SJCRH30 (cell line): ENCODE measurements around the gene MSL3B.

ENCODE experiments used
- DNase-seq, 2 experiments: peaks; one replicate each; pipeline ENCODE4 v3.0.0-alpha.2; 2015 to 2020
- H3K27ac ChIP-seq: fragments of 250-450 bp; sonication (Bioruptor Pico); 2 replicates; pipeline ENCODE4 v1.5.1; 2020; ENCODE audit warnings: mild to moderate bottlenecking, moderate library complexity
- H3K27me3 ChIP-seq: fragments of 250-450 bp; sonication (Bioruptor Pico); 2 replicates; pipeline ENCODE4 v1.5.1; 2020; ENCODE audit warnings: mild to moderate bottlenecking, moderate library complexity
- H3K36me3 ChIP-seq: fragments of 250-450 bp; sonication (Bioruptor Pico); 2 replicates; pipeline ENCODE4 v1.5.1; 2020; ENCODE audit warnings: mild to moderate bottlenecking, moderate library complexity
- H3K4me1 ChIP-seq: fragments of 250-450 bp; sonication (Bioruptor Pico); 2 replicates; pipeline ENCODE4 v1.5.1; 2020; ENCODE audit warnings: mild to moderate bottlenecking, moderate library complexity
- H3K4me3 ChIP-seq: fragments of 250-450 bp; sonication (Bioruptor Pico); 2 replicates; pipeline ENCODE4 v1.5.1; 2020; ENCODE audit warnings: mild to moderate bottlenecking, moderate library complexity
- H3K9me3 ChIP-seq: fragments of 250-450 bp; sonication (Bioruptor Pico); replicated peaks from 2 replicates; pipeline ENCODE4 v1.5.1; 2020; ENCODE audit warnings: mild to moderate bottlenecking, moderate library complexity

Gene MSL3B

DNA sequence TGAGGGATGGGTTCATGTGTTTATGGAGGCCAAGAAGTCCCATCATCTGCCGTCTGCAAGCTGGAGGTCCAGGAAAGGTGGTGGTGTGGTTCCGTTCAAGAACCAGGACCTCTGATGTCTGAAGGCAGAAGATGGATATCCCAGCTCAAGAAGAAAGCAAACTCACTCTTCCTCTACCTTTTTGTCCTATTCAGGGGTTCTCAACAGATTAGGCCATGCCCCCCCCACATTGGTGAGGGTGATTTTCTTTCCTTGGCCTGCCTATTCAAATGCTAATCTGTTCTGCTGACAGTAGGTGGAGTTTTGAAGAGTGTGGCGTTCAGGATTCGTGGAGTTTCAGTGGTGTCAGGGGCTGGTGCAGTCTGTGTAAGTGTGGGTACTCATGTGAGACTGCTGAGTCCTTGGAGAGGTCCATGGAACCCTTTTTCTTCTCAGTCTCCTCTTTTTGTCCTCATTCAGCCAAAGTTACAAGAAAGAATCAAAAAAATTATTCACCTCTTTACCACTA is 5.9 kb downstream of the MSL3B start:
- Histone ChIP-seq H3K4me3 (no peak overlapping the region), H3K4me1 (no peaks in the 10 kb centered on the region), H3K36me3 (no peaks in the 10 kb centered on the region), H3K27me3 (no peaks in the 10 kb centered on the region), H3K9me3 (no peaks in the 10 kb centered on the region), H3K27ac (no peak overlapping the region)
- DNase-seq = no peak

DNA sequence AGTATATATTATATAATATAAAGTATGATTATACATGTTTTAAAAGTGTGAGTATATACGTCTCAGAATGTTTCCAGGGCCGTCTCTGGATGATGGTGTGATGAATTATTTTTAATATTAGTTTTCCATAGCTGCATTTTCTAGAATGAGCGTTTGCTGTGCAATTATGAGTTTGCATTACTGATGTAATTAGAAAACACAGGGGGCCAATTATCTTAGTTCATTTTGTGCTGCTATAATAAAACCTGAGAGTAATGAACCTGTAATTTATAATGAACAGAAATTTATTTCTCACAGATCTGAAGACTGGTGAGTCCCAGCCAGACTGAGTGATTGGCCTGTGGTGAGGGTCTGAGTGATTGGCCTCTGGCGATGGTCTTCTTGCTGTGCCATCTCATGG is 9.9 kb downstream of the MSL3B start:
- Histone ChIP-seq H3K4me3 (no peak overlapping the region), H3K4me1 (peaks cover 11% of the 10 kb centered on the region), H3K36me3 (peaks cover 4% of the 10 kb centered on the region), H3K27me3 (no peaks in the 10 kb centered on the region), H3K9me3 (no peaks in the 10 kb centered on the region), H3K27ac (no peak overlapping the region)
- DNase-seq = no peak

DNA sequence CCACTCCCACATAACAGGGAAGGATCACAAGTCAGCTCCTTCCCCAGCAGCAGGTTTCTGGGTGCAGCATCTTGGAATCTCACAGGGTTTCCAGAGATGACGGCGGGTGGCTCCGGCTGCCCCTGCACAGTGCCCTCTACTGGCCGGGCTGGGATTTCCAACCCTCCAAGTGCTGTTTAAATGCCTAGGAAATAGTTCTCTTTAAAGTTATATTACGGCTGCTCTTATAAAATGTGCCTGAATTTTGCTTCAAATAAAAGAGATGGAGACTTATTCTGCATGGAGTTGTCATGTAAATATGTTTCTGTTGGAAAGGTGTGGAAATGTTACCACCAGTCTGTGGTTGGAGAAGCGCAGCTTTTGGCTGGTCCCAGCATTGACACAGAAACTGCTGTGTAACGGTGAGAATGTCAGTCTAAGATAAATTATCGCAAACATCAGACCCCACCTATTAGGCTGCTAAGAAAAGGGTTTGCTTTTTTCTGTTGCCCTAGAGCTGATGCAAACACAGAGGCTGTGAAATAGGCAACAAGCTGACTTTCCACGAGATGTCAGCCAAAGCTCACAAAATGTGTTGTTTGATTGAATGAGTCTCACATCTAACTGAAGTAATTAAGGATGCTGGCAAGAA is 10.6 kb downstream of the MSL3B start:
- Histone ChIP-seq H3K27me3 (no peaks in the 10 kb centered on the region), H3K9me3 (no peaks in the 10 kb centered on the region), H3K4me1 (peaks cover 11% of the 10 kb centered on the region), H3K36me3 (peaks cover 11% of the 10 kb centered on the region), H3K27ac (no peak overlapping the region), H3K4me3 (no peak overlapping the region)
- DNase-seq = peak; percentile 34 to 58

DNA sequence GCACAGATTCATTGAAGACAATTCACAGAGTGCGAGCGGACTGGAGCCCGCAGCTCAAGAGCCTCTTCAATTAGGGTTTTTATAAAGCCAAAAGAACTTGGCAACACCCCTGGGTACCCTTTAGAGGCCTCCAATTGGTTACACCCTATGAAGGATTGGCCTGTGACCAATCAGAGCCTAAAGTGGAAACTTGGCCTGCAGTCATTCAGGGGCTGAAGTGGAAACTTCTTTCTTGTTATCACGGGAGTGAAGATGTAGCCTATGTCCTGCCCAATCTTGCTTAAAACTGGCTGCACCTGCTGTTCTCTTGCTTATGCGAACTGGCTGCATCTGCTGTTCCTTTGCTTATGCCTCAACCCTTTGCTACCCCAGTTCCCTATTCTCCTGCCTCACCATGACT is 12.0 kb downstream of the MSL3B start:
- H3K9me3 ChIP-seq = no peaks in the 10 kb centered on the region
- no peaks in the 10 kb centered on the region for H3K27me3 ChIP-seq
- peaks cover 23% of the 10 kb centered on the region for H3K4me1 ChIP-seq
- H3K27ac ChIP-seq = no peak overlapping the region
- peaks cover 25% of the 10 kb centered on the region for H3K36me3 ChIP-seq
- H3K4me3 ChIP-seq = no peak overlapping the region
- peak in 1 of 2 experiments; percentile 25 for DNase-seq

DNA sequence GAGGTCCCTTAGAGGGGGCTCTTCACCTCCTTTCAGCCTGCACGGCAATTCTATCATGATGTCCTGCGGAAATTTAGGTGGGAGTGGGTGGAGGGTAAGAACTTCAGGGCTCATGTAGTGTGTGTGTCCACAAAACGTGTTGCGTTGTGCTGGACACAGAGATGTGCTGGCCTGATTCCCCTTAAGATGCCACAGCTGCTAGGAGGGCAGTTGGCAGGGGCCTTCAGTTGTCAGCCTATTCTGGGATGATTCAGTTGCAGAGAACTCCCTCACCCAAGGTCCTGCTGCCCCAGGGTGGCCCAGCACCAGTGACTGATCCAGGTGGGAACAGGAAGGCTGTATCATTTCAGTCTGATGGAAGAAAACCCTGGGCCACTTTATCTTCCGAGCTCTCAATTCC is 12.8 kb downstream of the MSL3B start:
- Histone ChIP-seq H3K4me1 (peaks cover 23% of the 10 kb centered on the region), H3K27ac (peak overlapping the region; percentile 92)

DNA sequence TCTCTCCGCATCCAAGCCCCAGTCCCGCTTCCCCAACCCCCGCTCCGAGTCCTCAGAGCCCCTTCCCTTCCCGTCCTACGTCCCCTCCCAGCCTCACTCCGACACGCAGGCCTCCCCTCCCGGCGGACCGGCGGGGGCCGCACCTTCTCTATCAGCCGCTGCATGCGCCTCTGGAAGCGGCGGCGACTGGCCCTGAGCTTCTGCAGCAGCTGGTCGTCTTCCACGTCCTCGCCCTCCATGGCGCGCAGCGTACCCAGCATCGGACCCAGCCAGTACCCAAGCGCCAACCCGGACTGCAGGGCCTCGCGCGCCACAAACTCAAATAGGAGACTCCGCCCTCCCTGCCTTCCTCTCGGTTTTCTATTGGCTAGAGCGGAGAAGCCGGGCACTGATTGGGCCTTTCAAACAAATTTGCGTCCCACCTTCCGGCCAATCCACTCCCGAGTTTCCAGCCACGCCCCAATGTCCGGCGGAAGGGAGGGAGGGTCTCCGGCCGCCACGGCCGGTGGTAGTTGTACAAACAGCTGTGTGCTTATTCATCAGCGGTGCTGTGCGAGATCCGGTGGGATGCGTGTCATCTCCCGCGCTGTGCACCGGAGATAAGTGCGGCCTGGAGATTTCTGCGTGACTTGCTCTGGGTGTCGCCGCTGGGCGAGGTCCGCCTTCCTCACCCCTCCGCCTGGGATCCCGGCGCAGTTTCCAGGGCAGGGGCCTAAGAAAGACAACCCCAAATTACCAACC is 13.8 kb downstream of the MSL3B start, which contains the start of gene HJURP:
Gene HJURP (minus strand): TSS at position 295 of the 741 bp plus-strand sequence. CDS start 35 bp downstream, at position 260.
- Histone ChIP-seq H3K36me3 (peaks cover 43% of the 10 kb centered on the region), H3K27me3 (no peaks in the 10 kb centered on the region), H3K4me1 (peaks cover 23% of the 10 kb centered on the region), H3K4me3 (peak within 1 kb of the TSS; percentile 83), H3K9me3 (no peaks in the 10 kb centered on the region), H3K27ac (peak within 1 kb of the TSS; percentile 92)
- peak; percentile 97 to 99 for DNase-seq

More for the DNA sequence above, 12.8 kb downstream of the MSL3B start:
- no peaks in the 10 kb centered on the region for H3K27me3 ChIP-seq
- no peaks in the 10 kb centered on the region for H3K9me3 ChIP-seq
- H3K4me3 ChIP-seq = peak overlapping the region; percentile 83
- peak; percentile 71 to 76 for DNase-seq
- peaks cover 33% of the 10 kb centered on the region for H3K36me3 ChIP-seq

DNA sequence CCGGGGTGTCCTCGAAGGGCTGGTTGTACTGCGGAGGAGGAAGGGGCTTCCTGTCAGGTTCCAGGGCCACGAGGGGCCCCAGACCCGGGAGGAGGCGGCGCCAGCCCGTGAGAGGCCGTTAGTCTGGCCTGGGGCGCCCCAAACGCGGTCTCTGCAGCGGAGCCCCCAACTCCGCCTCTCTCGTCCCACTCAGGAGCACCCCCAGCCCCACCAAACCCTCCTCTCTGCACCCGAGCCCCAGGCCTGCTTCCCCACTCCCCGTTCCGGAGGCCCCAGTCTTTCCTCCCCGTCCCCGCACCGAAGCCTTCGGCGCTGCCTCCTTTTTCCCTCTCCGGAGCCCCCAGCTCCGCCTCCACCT is 14.3 kb downstream of the MSL3B start:
- Histone ChIP-seq H3K27ac (peak overlapping the region; percentile 92), H3K36me3 (peaks cover 48% of the 10 kb centered on the region), H3K9me3 (no peaks in the 10 kb centered on the region), H3K27me3 (no peaks in the 10 kb centered on the region), H3K4me3 (peak overlapping the region; percentile 83), H3K4me1 (peaks cover 23% of the 10 kb centered on the region)
- DNase-seq = peak; percentile 28 to 30

DNA sequence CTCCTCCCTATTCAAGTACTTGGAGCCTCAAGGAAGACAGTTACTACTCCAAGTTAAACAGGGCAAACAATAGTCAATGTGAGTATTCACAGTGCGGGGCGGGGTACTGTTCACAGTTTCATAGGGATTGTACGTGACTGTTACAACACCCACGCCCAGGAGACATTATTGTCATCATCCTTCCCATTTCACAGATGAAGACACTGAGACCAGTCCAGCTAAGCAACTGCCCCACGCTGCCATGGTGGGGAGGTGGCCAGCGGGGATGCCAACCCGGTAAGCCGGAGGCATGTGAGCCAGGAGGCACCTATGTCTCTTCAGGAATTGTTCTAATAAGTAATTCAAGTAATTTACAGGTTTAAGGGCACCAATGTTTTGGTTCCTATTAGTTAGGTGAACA is 14.8 kb downstream of the MSL3B start:
- Histone ChIP-seq H3K9me3 (no peaks in the 10 kb centered on the region), H3K4me1 (peaks cover 23% of the 10 kb centered on the region), H3K27ac (peak overlapping the region; percentile 92), H3K36me3 (peaks cover 53% of the 10 kb centered on the region), H3K4me3 (peak overlapping the region; percentile 83), H3K27me3 (no peaks in the 10 kb centered on the region)
- DNase-seq = peak in 1 of 2 experiments; percentile 10

DNA sequence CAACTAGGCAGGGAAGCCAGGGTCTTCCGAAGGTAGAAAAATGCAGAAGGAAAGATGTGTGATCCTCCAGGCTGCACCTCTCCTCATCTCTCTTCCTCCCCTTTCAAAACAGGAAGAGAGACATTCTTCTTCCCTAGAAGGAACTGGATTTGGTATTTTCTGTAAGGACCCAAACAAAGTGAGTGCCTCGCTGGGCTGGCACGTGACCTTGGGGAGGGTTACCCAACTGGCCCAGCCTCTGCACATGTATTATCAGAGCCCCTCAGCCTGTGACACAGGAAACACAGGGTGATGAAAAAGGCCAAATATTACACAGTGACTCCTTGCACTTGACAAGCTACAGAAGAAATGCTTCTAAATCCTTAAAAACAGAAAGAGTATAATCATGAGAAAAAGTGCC is 16.1 kb downstream of the MSL3B start:
- H3K4me3 ChIP-seq = peak overlapping the region; percentile 83
- no peaks in the 10 kb centered on the region for H3K27me3 ChIP-seq
- H3K9me3 ChIP-seq = no peaks in the 10 kb centered on the region
- DNase-seq = no peak
- no peak overlapping the region for H3K27ac ChIP-seq
- peaks cover 66% of the 10 kb centered on the region for H3K36me3 ChIP-seq
- H3K4me1 ChIP-seq = peaks cover 23% of the 10 kb centered on the region

DNA sequence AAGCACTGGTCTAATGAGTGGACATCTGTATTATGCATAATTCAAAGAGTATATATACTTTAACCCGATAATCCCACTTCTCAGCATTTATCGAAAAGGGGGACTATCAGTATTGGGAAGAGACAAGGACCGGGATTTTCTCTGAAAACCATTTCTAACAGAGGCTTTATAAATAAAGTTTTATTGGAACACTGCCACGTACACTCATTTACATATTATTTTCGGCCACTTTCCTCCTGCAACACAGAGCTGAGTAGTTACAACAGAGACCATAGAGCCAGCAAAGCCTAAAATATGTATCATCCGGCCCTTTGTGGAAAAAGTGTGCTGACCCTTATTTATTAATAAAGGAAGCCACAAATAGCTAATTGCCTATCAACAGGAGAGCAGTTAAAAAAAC is 17.0 kb downstream of the MSL3B start:
- Histone ChIP-seq H3K4me1 (peaks cover 23% of the 10 kb centered on the region), H3K4me3 (no peak overlapping the region), H3K36me3 (peaks cover 75% of the 10 kb centered on the region), H3K27me3 (no peaks in the 10 kb centered on the region), H3K27ac (no peak overlapping the region), H3K9me3 (no peaks in the 10 kb centered on the region)
- DNase-seq = no peak

DNA sequence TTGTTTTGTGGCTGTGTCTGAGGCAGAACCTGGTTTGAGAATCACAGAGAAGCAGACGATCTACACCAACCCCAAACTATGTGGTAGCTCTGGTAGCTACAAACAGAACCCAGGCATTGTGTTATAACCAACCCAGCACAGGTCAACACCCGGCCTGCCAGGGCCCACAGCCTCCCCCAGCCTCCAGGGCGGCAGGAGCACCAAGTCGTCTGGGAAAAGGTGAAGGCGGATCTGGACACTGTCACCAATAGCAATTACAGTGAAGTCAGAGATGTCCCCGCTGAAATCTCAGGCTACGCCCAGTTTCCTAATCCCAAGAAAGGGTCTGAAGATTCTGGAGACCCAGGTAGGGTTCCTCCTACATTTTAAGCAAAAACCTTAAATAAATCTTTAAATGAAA is 17.4 kb downstream of the MSL3B start:
- H3K27me3 ChIP-seq = no peaks in the 10 kb centered on the region
- peaks cover 79% of the 10 kb centered on the region for H3K36me3 ChIP-seq
- no peak overlapping the region for H3K4me3 ChIP-seq
- H3K27ac ChIP-seq = no peak overlapping the region
- no peaks in the 10 kb centered on the region for H3K9me3 ChIP-seq
- DNase-seq = no peak
- H3K4me1 ChIP-seq = peaks cover 21% of the 10 kb centered on the region

DNA sequence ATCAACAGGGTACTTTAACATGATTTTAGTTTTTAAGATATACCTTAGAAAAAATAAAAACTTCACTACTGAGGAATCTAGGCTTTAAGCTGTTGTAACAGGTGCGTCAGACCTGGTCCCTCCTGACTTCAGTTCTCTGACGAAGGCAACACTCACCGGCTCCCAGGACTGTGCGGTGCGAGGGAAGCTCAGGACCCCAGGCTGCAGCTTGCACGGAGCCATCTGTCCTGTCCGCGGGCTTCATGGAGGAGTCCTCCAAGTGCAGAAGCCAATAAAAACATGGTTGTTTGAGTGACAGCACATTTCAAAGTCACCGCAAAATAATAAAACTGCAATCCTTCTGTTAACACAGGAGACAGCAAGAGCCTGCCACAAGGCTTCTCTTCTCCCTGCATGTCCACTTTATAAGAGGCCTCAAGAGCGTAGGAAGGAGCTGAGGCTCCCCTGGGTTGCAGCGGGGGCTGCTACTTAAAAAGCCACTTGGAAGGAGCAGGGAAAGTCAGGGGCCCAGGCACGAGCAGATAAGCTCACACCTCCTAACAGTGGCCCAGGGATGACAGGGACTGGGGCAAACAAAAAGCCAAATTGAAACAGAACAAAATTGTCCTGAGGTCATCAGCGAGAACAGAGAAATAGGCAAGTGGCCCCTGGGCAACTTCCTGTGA is 18.4 kb downstream of the MSL3B start:
- peak in 1 of 2 experiments; percentile 10 for DNase-seq
- H3K4me3 ChIP-seq = no peak overlapping the region
- H3K4me1 ChIP-seq = peaks cover 12% of the 10 kb centered on the region
- H3K27me3 ChIP-seq = no peaks in the 10 kb centered on the region
- no peak overlapping the region for H3K27ac ChIP-seq
- H3K36me3 ChIP-seq = peaks cover 90% of the 10 kb centered on the region
- H3K9me3 ChIP-seq = no peaks in the 10 kb centered on the region

DNA sequence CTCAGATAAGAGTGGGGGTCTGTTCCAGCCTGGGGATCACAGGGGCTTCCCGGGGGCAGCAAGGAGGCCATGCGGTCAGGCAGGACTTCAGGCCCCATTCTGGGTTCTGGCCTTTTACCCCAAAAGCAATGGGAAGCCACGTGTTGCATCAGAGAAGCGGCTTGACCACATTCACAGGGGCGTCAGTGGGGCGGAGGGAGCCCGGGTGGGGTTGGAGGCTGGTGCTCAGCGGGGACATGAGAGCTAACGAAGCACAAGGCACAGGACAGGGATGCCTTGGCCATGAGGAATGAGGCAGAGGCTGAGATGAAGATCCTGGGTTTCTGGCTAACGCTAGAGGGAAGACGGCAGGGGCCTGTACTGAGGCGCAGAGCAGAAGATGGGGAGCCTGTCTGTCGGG is 19.9 kb downstream of the MSL3B start:
- Histone ChIP-seq H3K27me3 (no peaks in the 10 kb centered on the region), H3K4me3 (no peak overlapping the region), H3K9me3 (no peaks in the 10 kb centered on the region), H3K4me1 (peaks cover 12% of the 10 kb centered on the region), H3K27ac (no peak overlapping the region), H3K36me3 (peaks cover 100% of the 10 kb centered on the region)
- DNase-seq = no peak

DNA sequence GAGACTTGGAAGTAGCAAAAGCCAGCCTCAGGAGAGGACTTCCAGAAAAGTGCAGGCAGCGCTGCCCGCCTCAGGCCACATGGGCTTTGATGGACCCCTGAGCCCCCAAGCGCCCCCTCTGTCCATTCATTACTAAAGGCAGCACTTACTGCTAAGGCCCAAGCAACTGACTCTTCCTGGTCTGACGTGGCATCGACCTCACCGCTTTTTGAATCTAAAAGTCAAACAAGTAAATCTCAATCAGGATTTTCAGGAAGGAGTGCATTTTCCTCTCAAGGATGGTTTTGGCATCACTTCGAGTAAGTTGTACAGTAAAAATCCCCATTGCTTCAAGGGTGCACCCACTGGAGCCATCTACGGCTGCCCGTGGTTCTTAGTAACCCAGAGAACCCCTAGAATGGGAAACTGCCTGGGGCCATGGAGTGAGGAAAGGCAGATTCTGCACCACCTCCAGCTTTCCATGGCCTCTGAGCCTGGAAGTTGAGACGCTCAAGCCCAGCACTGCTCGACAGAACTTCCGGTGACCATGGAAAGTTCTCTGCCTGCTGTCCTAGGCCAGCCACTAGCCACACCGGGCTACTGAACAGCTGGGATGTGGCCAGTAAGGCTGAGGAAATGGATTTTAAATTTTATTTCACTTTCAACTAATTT is 20.8 kb downstream of the MSL3B start:
- Histone ChIP-seq H3K36me3 (peaks cover 100% of the 10 kb centered on the region), H3K27me3 (no peaks in the 10 kb centered on the region), H3K9me3 (no peaks in the 10 kb centered on the region), H3K4me1 (peaks cover 10% of the 10 kb centered on the region), H3K27ac (no peak overlapping the region), H3K4me3 (no peak overlapping the region)
- no peak for DNase-seq
